Spleen (tissue), 11 donors: Measurements from ENCODE around the gene CYP2J2. TPM values are rescaled to one million over a fixed set of nuclear protein-coding genes. Genes with fewer than 3 reads are reported as not detected.

ENCODE experiments used
- DNase-seq: peaks from one replicate; pipeline ENCODE4 v3.0.0-alpha.2; 2020
- H3K27ac ChIP-seq, 8 donors: fragments of 200-600 bp; sonication (generic) in 7 of 8; 1 replicate in 4 of 8; 2 replicates in 4 of 8; pipeline versions ENCODE4 v1.5.0 to v1.8.0; 2016 to 2021; ENCODE audit warnings: inconsistent platforms in 4 of 8, mild to moderate bottlenecking in 4 of 8, moderate library complexity in 1 of 8
- H3K27me3 ChIP-seq, 7 donors: fragments of 200-600 bp; sonication (generic) in 6 of 7; replicated peaks in 1 of 7; 1 replicate in 4 of 7; 2 replicates in 3 of 7; pipeline versions ENCODE4 v1.5.0 to v1.8.0; 2016 to 2021; ENCODE audit warnings: inconsistent platforms in 3 of 7, mild to moderate bottlenecking in 1 of 7
- H3K36me3 ChIP-seq, 6 donors: fragments of 200-600 bp; sonication (generic) in 5 of 6; 1 replicate in 4 of 6; 2 replicates in 2 of 6; pipeline versions ENCODE4 v1.5.0 to v1.8.0; 2016 to 2021; ENCODE audit warnings: inconsistent platforms in 2 of 6
- H3K4me1 ChIP-seq, 6 donors: fragments of 200-600 bp; sonication (generic) in 5 of 6; 1 replicate in 3 of 6; 2 replicates in 3 of 6; pipeline versions ENCODE4 v1.5.0 to v1.8.0; 2016 to 2021; ENCODE audit warnings: inconsistent platforms in 3 of 6
- H3K4me3 ChIP-seq, 8 donors: fragments of 200-600 bp; sonication (generic) in 7 of 8; 1 replicate in 4 of 8; 2 replicates in 4 of 8; pipeline versions ENCODE4 v1.5.0 to v1.8.0; 2016 to 2021; ENCODE audit warnings: inconsistent platforms in 4 of 8, mild to moderate bottlenecking in 4 of 8, moderate library complexity in 2 of 8
- H3K9me3 ChIP-seq, 8 donors: fragments of 200-600 bp; sonication (generic) in 7 of 8; 1 replicate in 4 of 8; 2 replicates in 4 of 8; pipeline versions ENCODE4 v1.5.0 to v1.8.0; 2016 to 2021; ENCODE audit warnings: inconsistent platforms in 4 of 8
- POLR2A ChIP-seq, 3 donors: fragments of 450-650 bp; IDR thresholded peaks; one replicate each; pipeline ENCODE4 v1.5.1; 2017; ENCODE audit warnings: antibody characterized with exemption in 3 of 3, mild to moderate bottlenecking in 1 of 3
- POLR2AphosphoS5 ChIP-seq, 3 donors: sonication (generic); formaldehyde crosslinking; IDR thresholded peaks; one replicate each; pipeline ENCODE4 v1.5.1; 2017; ENCODE audit warnings: antibody characterized with exemption in 3 of 3
- WGBS, 5 donors: extraction: QIAGEN DNeasy Blood & Tissue Kit in 3 of 5; methylation state at CpG; one replicate each; pipeline versions ENCODE4 v1.1.5 to v1.1.7; 2013 to 2018; 5-methylcytosine and 5-hydroxymethylcytosine counted together
- intact Hi-C: fragments of 100-400 bp; cut with DNase I; formaldehyde crosslinking; loops from one replicate; pipeline ENCODE4 v1.15.0; 2023; ENCODE audit warnings: low total_unique reads
- polyA plus RNA-seq, 3 donors: library from polyadenylated mRNA; stranded (reverse); fragments of 200-250 nt; gene quantifications; one replicate each; pipeline ENCODE4 v1.2.1, GENCODE V29; 2013
- total RNA-seq, 7 donors: library from RNA; depleted of rRNA in 3 of 7; stranded (reverse); fragments of >200 nt in 3 of 7; fragmentation: NEBNext Ultra II Directional in 4 of 7; extraction: Animal tissue kit (Norgen Biotek cat#: 25700) in 4 of 7; gene quantifications; one replicate each; pipeline versions ENCODE4 v1.1.0 to v1.2.1, GENCODE V29; 2016 to 2021
- TF ChIP-seq, protein P1 (sequence below), 11 experiments: fragments of 200-600 bp in 7 of 11; fragments of 450-650 bp in 4 of 11; sonication (generic) in 4 of 11; IDR thresholded peaks in 8 of 11; conservative IDR thresholded peaks in 3 of 11; 1 replicate in 7 of 11; 2 replicates in 4 of 11; pipeline versions ENCODE4 v1.4.0 to v1.8.0; 2016 to 2021; ENCODE audit warnings: antibody characterized with exemption in 11 of 11, inconsistent platforms in 4 of 11, mild to moderate bottlenecking in 1 of 11
- donor health status: healthy with polysubstance abuse.
- donor health status: DM: no; HTN: no; CAD: no; lungs with moderate emphysema.
- donor health status: DM: no; HTN: no; CAD: no.
- donor health status: Bipolar disorder and iron deficiency.
- donor health status: healthy.
- donor health status: DM: no; HTN: no; CAD: no.
- donor health status: DM: yes; HTN: yes; CAD: no.

CYP2J2 gene
- total and polyA plus RNA-seq, 10 donors, result 0.10 to 0.85 (median 0.32) TPM; not detected in 1

DNA sequence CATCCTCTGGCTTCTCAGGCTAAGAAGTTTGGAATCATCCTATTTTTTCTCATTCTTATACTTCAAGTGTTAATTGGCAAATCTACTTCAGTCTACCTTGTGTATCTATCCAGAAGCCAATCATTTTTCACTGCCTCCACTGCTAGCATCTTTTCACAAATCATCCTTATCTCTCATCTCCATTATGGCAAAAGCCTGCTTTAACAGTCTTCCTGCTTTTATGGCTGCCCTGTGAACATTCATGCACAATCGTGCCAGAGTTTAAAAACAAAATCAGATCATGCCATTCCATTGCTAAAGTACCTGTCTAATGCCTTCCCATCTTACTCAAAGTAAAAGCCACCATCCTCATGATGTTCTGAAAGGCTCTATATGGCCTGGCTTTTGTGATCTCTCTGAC lies 19.2 kb upstream of the CYP2J2 start:
- Histone ChIP-seq H3K36me3 (no peaks in the 10 kb centered on the region), H3K27ac (no peak overlapping the region), H3K9me3 (no peaks in the 10 kb centered on the region), H3K4me3 (no peak overlapping the region), H3K4me1 (peaks cover 0 to 2% (median 0%) of the 10 kb centered on the region in 6 donors), H3K27me3 (peaks cover 0 to 4% (median 0%) of the 10 kb centered on the region in 7 donors)
- DNase-seq, result no peak
- intact Hi-C loops, result loop anchor here (10.0 kb wide), 1 partner anchor 1201 kb away; no protein-coding TSS in a partner anchor
- no peak for TF ChIP-seq POLR2AphosphoS5 (IDR thresholded peaks at IDR 0.05)
- no peak for TF ChIP-seq POLR2A (IDR thresholded peaks at IDR 0.05)
- TF ChIP-seq, protein P1, sequence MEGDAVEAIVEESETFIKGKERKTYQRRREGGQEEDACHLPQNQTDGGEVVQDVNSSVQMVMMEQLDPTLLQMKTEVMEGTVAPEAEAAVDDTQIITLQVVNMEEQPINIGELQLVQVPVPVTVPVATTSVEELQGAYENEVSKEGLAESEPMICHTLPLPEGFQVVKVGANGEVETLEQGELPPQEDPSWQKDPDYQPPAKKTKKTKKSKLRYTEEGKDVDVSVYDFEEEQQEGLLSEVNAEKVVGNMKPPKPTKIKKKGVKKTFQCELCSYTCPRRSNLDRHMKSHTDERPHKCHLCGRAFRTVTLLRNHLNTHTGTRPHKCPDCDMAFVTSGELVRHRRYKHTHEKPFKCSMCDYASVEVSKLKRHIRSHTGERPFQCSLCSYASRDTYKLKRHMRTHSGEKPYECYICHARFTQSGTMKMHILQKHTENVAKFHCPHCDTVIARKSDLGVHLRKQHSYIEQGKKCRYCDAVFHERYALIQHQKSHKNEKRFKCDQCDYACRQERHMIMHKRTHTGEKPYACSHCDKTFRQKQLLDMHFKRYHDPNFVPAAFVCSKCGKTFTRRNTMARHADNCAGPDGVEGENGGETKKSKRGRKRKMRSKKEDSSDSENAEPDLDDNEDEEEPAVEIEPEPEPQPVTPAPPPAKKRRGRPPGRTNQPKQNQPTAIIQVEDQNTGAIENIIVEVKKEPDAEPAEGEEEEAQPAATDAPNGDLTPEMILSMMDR (IDR thresholded peaks at IDR 0.05 in 8 of 11, conservative IDR thresholded peaks at IDR 0.05 in 3 of 11), result no peak
- 19 to 40% (median 28%) methylated on average over 1 of the region's 1 CpG for WGBS, 5 donors

DNA sequence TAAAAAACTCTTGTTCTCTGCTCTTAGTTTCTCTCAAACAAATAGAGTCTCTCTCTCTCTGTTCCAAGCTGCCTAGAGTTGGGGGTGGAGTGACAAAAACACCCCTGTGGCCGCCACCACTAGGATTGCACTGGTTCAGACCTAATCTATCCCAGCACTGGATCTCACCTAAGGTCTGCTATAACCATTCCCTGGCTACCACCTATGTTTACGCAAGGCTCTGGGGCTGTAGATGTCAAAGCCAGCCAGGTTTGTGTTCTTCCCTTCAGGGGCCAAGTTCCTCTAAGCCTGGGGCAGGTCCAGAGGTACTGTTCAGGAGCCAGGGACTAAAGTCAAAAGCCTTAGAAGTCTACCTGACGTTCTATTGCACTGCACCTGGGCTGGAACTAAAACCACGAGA lies 12.8 kb upstream of the CYP2J2 start:
- H3K36me3 ChIP-seq, result no peaks in the 10 kb centered on the region
- H3K27ac ChIP-seq, result no peak overlapping the region
- DNase-seq, result no peak
- H3K27me3 ChIP-seq, result no peaks in the 10 kb centered on the region
- no peaks in the 10 kb centered on the region for H3K4me1 ChIP-seq
- TF ChIP-seq POLR2A (IDR thresholded peaks at IDR 0.05) (no peak), POLR2AphosphoS5 (IDR thresholded peaks at IDR 0.05) (no peak)
- TF ChIP-seq, protein P1 (IDR thresholded peaks at IDR 0.05 in 8 of 11, conservative IDR thresholded peaks at IDR 0.05 in 3 of 11), result no peak
- no peak overlapping the region for H3K4me3 ChIP-seq
- 60 to 85% (median 81%) methylated on average over 4 of the region's 4 CpGs for WGBS, 5 donors
- peaks cover 0 to 19% (median 15%) of the 10 kb centered on the region in 8 donors for H3K9me3 ChIP-seq
- intact Hi-C loops, result no loop called here

DNA sequence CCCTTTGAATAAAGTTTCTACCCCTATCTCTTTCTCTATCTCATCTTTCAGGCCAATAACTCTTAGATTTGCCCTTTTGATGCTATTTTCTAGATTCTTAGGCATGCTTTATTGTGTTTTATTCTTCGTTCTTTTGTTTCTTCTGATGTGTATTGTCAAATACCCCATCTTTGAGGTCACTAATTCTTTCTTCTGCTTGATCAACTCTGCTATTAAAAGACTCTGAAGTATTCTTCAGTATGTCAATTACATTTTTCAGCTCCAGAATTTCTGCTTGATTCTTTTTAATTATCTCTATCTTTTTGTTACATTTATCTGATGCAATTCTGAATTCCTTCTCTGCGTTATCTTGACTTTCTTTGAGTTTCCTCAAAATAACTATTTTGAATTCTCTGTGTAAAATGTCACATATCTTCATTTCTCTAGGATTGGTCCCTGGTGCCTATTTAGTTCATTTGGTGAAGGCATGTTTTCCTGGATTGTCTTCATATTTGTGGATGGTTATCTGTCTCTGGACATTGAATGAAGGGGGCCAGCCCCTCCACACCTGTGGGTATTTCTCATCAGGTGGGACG lies 11.2 kb upstream of the CYP2J2 start:
- intact Hi-C loops, result no loop called here
- H3K4me3 ChIP-seq, result no peak overlapping the region
- no peak for DNase-seq
- H3K27ac ChIP-seq, result no peak overlapping the region
- H3K27me3 ChIP-seq, result no peaks in the 10 kb centered on the region
- H3K36me3 ChIP-seq, result no peaks in the 10 kb centered on the region
- H3K4me1 ChIP-seq, result no peaks in the 10 kb centered on the region
- H3K9me3 ChIP-seq, result peaks cover 0 to 19% (median 15%) of the 10 kb centered on the region in 8 donors
- TF ChIP-seq POLR2AphosphoS5 (IDR thresholded peaks at IDR 0.05) (no peak), POLR2A (IDR thresholded peaks at IDR 0.05) (no peak)
- TF ChIP-seq, protein P1 (IDR thresholded peaks at IDR 0.05 in 8 of 11, conservative IDR thresholded peaks at IDR 0.05 in 3 of 11), result no peak
- WGBS, 5 donors, result 75 to 85% (median 78%) methylated on average over 3 of the region's 3 CpGs

DNA sequence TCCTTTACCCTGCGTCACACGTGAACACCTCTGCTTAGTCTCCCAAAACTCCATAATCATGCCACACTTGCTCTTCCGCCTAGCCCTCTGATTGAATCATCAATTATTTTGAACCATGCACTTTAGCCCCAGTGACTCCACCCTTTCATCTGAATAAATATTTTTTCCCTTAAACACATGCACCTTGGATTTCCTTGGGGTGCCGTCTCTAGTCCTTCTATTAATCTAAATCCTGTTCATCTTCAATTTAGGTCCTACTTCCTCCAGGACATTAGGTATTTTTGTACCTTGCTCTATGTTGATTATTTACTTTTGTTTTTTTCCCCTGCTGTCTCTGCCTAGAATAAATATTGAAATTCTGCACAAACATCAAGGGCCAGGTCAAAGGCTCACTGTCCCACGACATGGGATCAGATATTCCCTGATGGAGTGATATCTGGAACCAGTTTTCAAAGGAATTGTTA lies 9.8 kb upstream of the CYP2J2 start:
- Histone ChIP-seq H3K36me3 (no peaks in the 10 kb centered on the region), H3K27ac (no peak overlapping the region), H3K9me3 (peaks cover 0 to 19% (median 15%) of the 10 kb centered on the region in 8 donors), H3K4me1 (no peaks in the 10 kb centered on the region), H3K4me3 (no peak overlapping the region), H3K27me3 (no peaks in the 10 kb centered on the region)
- no peak for TF ChIP-seq POLR2AphosphoS5 (IDR thresholded peaks at IDR 0.05)
- TF ChIP-seq, protein P1 (IDR thresholded peaks at IDR 0.05 in 8 of 11, conservative IDR thresholded peaks at IDR 0.05 in 3 of 11), result no peak
- TF ChIP-seq POLR2A (IDR thresholded peaks at IDR 0.05), result no peak
- WGBS, 5 donors, result 75 to 89% (median 84%) methylated on average over 5 of the region's 5 CpGs
- intact Hi-C loops, result no loop called here
- no peak for DNase-seq
